IMR-90 (cell line): ENCODE data around the gene CAMK2B. TPM values are rescaled to one million over a fixed set of nuclear protein-coding genes. Genes with fewer than 3 reads are reported as not detected.
A peak's percentile ranks its signal among the peaks of the same experiment; 100 is the strongest.

Experiments
- ATAC-seq: fragments of 200-7000 bp; cut with Tn5 transposase; 2 replicates; pipeline ENCODE4 v1.9.1; 2020; ENCODE audit warnings: low read depth, mild to moderate bottlenecking, moderate library complexity
- BruUV-seq: library from RNA; stranded (reverse); fragments of 400-500 nt; replicated peaks from 2 replicates; lab custom pipeline; 2021; lab: Mats Ljungman, UMichigan
- CTCF ChIA-PET: fragments of 300-600 bp; formaldehyde crosslinking; extraction: SDS; loops from one replicate; lab custom pipeline; 2021; ENCODE audit warnings: antibody characterized with exemption; lab: Yijun Ruan, JAX
- POLR2A ChIA-PET: fragments of 300-600 bp; sonication (Branson Sonifier 250); formaldehyde crosslinking; loops from one replicate; lab custom pipeline; 2022; ENCODE audit warnings: antibody characterized with exemption; ENCODE audit not compliant: unreplicated experiment; lab: Charles Lee
- DNase-seq: peaks from one replicate; pipeline ENCODE4 v3.0.0; 2013
- H2AFZ ChIP-seq: replicated peaks from 2 replicates; pipeline ENCODE3; 2013; ENCODE audit warnings: low read length, mild to moderate bottlenecking; ENCODE audit not compliant: poor library complexity
- H2AK5ac ChIP-seq: 2 replicates; pipeline ENCODE4 v1.6.1; 2013; ENCODE audit warnings: low read depth, low read length, inconsistent platforms
- H2AK9ac ChIP-seq: replicated peaks from 2 replicates; pipeline ENCODE3; 2013; ENCODE audit warnings: mild to moderate bottlenecking, low read depth, low read length, moderate library complexity; ENCODE audit not compliant: poor library complexity
- H2BK120ac ChIP-seq: 2 replicates; pipeline ENCODE4 v1.6.1; 2013; ENCODE audit warnings: low read depth, low read length, inconsistent platforms
- H2BK15ac ChIP-seq: 3 replicates; pipeline ENCODE4 v1.6.1; 2013; ENCODE audit warnings: low read depth, low read length, inconsistent platforms
- H2BK20ac ChIP-seq: 2 replicates; pipeline ENCODE4 v1.6.1; 2013; ENCODE audit warnings: low read depth, mild to moderate bottlenecking, inconsistent platforms, low read length, moderate library complexity
- H2BK5ac ChIP-seq: 2 replicates; pipeline ENCODE4 v1.6.1; 2013; ENCODE audit warnings: mild to moderate bottlenecking, low read depth, low read length, inconsistent platforms; ENCODE audit not compliant: poor library complexity, severe bottlenecking
- H3K14ac ChIP-seq: replicated peaks from 2 replicates; pipeline ENCODE4 v1.6.1; 2013; ENCODE audit warnings: low read depth, low read length, inconsistent platforms
- H3K18ac ChIP-seq: 2 replicates; pipeline ENCODE4 v1.6.1; 2013; ENCODE audit warnings: low read depth, low read length, control low read depth
- H3K23ac ChIP-seq: 2 replicates; pipeline ENCODE4 v1.6.1; 2013; ENCODE audit warnings: low read depth, low read length, inconsistent platforms
- H3K27ac ChIP-seq: 2 replicates; pipeline ENCODE4 v1.5.1; 2013; ENCODE audit warnings: mild to moderate bottlenecking, control low read depth, low read length; ENCODE audit not compliant: insufficient read depth
- H3K27me3 ChIP-seq: 2 replicates; pipeline ENCODE4 v1.6.1; 2013; ENCODE audit warnings: low read length; ENCODE audit not compliant: control insufficient read depth, insufficient read depth
- H3K36me3 ChIP-seq: 2 replicates; pipeline ENCODE4 v1.6.1; 2013; ENCODE audit warnings: low read length, mixed read lengths; ENCODE audit not compliant: control insufficient read depth, insufficient read depth
- H3K4ac ChIP-seq: 2 replicates; pipeline ENCODE4 v1.6.1; 2013; ENCODE audit warnings: low read depth, low read length, inconsistent platforms
- H3K4me1 ChIP-seq: 2 replicates; pipeline ENCODE4 v1.6.1; 2013; ENCODE audit warnings: low read length, mixed read lengths; ENCODE audit not compliant: control insufficient read depth, insufficient read depth
- H3K4me2 ChIP-seq: 2 replicates; pipeline ENCODE4 v1.6.1; 2013; ENCODE audit warnings: low read depth, mild to moderate bottlenecking, control low read depth, low read length, moderate library complexity
- H3K4me3 ChIP-seq: 2 replicates; pipeline ENCODE4 v1.5.1; 2013; ENCODE audit warnings: low read depth, mild to moderate bottlenecking, control low read depth, low read length, moderate library complexity; ENCODE audit not compliant: insufficient read depth
- H3K56ac ChIP-seq: 2 replicates; pipeline ENCODE4 v1.6.1; 2013; ENCODE audit warnings: low read length, inconsistent platforms; ENCODE audit not compliant: insufficient read depth; ENCODE audit errors: extremely low read depth
- H3K79me1 ChIP-seq, 2 experiments: 2 replicates each; pipeline ENCODE4 v1.6.1; 2013; ENCODE audit warnings: low read length in 2 of 2, inconsistent platforms in 1 of 2, low read depth in 1 of 2
- H3K9ac ChIP-seq: 2 replicates; pipeline ENCODE4 v1.6.1; 2013; ENCODE audit warnings: low read depth, low read length, control low read depth
- H3K9me1 ChIP-seq: 2 replicates; pipeline ENCODE4 v1.6.1; 2013; ENCODE audit warnings: low read length, inconsistent platforms; ENCODE audit not compliant: insufficient read depth
- H3K9me3 ChIP-seq: 2 replicates; pipeline ENCODE4 v1.6.1; 2013; ENCODE audit warnings: low read length; ENCODE audit not compliant: control insufficient read depth, insufficient read depth
- H4K20me1 ChIP-seq: 2 replicates; pipeline ENCODE4 v1.6.1; 2013; ENCODE audit warnings: low read length, inconsistent platforms; ENCODE audit not compliant: insufficient read depth
- H4K5ac ChIP-seq: 2 replicates; pipeline ENCODE4 v1.6.1; 2013; ENCODE audit warnings: mild to moderate bottlenecking, low read depth, low read length, control low read depth
- H4K8ac ChIP-seq, 2 experiments: 2 replicates each; pipeline ENCODE4 v1.6.1; 2013; ENCODE audit warnings: low read depth in 2 of 2, low read length in 2 of 2, control low read depth in 1 of 2, inconsistent platforms in 1 of 2
- H4K91ac ChIP-seq: 2 replicates; pipeline ENCODE4 v1.6.1; 2013; ENCODE audit warnings: low read depth, low read length, inconsistent platforms; ENCODE audit not compliant: insufficient read depth
- BHLHE40 ChIP-seq: fragments of 150-350 bp; IDR thresholded peaks from 2 replicates; pipeline ENCODE4 v1.6.1; 2016; ENCODE audit warnings: mild to moderate bottlenecking, low read depth, low read length
- CEBPB ChIP-seq: IDR thresholded peaks from 2 replicates; pipeline ENCODE4 v1.6.1; 2012; ENCODE audit warnings: low read depth, low read length, improper control_type of control experiment
- CHD1 ChIP-seq: IDR thresholded peaks from 2 replicates; pipeline ENCODE4 v1.6.1; 2012; ENCODE audit warnings: low read depth, low read length, improper control_type of control experiment
- FOS ChIP-seq: fragments of 150-350 bp; IDR thresholded peaks from 2 replicates; pipeline ENCODE4 v1.6.1; 2016; ENCODE audit warnings: low read depth, low read length
- MAFK ChIP-seq: IDR thresholded peaks from 2 replicates; pipeline ENCODE4 v1.6.1; 2012; ENCODE audit warnings: low read depth, low read length, improper control_type of control experiment
- MAZ ChIP-seq: IDR thresholded peaks from 2 replicates; pipeline ENCODE4 v1.6.1; 2012; ENCODE audit warnings: low read depth, mild to moderate bottlenecking, low read length, improper control_type of control experiment, moderate library complexity, borderline replicate concordance
- MXI1 ChIP-seq: IDR thresholded peaks from 2 replicates; pipeline ENCODE4 v1.6.1; 2012; ENCODE audit warnings: low read depth, mild to moderate bottlenecking, low read length, moderate library complexity, borderline replicate concordance
- NFE2L2 ChIP-seq: fragments of 150-350 bp; IDR thresholded peaks from 2 replicates; pipeline ENCODE4 v1.6.1; 2016; ENCODE audit warnings: low read depth, mild to moderate bottlenecking, low read length
- RAD21 ChIP-seq: IDR thresholded peaks from 2 replicates; pipeline ENCODE4 v1.6.1; 2012; ENCODE audit warnings: low read length, improper control_type of control experiment
- RCOR1 ChIP-seq: IDR thresholded peaks from 2 replicates; pipeline ENCODE4 v1.6.1; 2012; ENCODE audit warnings: mild to moderate bottlenecking, low read length, improper control_type of control experiment; ENCODE audit not compliant: insufficient replicate concordance
- RFX5 ChIP-seq: IDR thresholded peaks from 2 replicates; pipeline ENCODE4 v1.8.0; 2012; ENCODE audit warnings: low read depth, mild to moderate bottlenecking, low read length, moderate library complexity
- SMC3 ChIP-seq: fragments of 150-350 bp; IDR thresholded peaks from 2 replicates; pipeline ENCODE4 v1.6.1; 2016; ENCODE audit warnings: low read depth, mild to moderate bottlenecking, antibody characterized with exemption, low read length, moderate library complexity
- WGBS, 2 experiments: methylation state at CpG; one replicate each; pipeline versions ENCODE4 v1.1.5 to v1.1.7; 2013; ENCODE audit warnings: missing lambda C conversion rate in 2 of 2; ENCODE audit not compliant: insufficient read length in 1 of 2; ENCODE audit errors: extremely low coverage in 2 of 2; 5-methylcytosine and 5-hydroxymethylcytosine counted together
- dilution Hi-C: fragments of 300-500 bp; cut with HindIII; formaldehyde crosslinking; loops from one replicate; pipeline ENCODE4 v1.14.3; 2018; ENCODE audit warnings: low sequenced_read_pairs; ENCODE audit not compliant: unreplicated experiment
- in situ Hi-C: fragments of 300-500 bp; cut with MboI; formaldehyde crosslinking; loops from 3 replicates; pipeline ENCODE4 v1.14.3; 2019; ENCODE audit warnings: low sequenced_read_pairs, inconsistent platforms, mixed read lengths
- intact Hi-C: fragments of 100-400 bp; cut with micrococcal nuclease; formaldehyde crosslinking; loops from 2 replicates; pipeline ENCODE4 v1.10.0; 2022
- polyA plus RNA-seq, 3 experiments: library from polyadenylated mRNA; depleted of rRNA; stranded (reverse); fragments of >200 nt; gene quantifications; 2 replicates each; pipeline ENCODE4 v1.2.3, GENCODE V29; 2012; ENCODE audit warnings: low replicate concordance in 1 of 3
- total RNA-seq: library from RNA; depleted of rRNA; stranded (reverse); fragments of >200 nt; gene quantifications from 2 replicates; pipeline ENCODE4 v1.2.3, GENCODE V29; 2012
- TF ChIP-seq, protein P1 (sequence below): fragments of 150-350 bp; IDR thresholded peaks from 2 replicates; pipeline ENCODE4 v1.6.1; 2016; ENCODE audit warnings: low read depth, mild to moderate bottlenecking, low read length, moderate library complexity, borderline replicate concordance
- TF ChIP-seq, protein P2 (sequence below): fragments of 150-350 bp; IDR thresholded peaks from 2 replicates; pipeline ENCODE4 v1.6.1; 2017; ENCODE audit warnings: mild to moderate bottlenecking, antibody characterized with exemption, low read length, low read depth
- TF ChIP-seq, protein P3 (sequence below): conservative IDR thresholded peaks from 2 replicates; pipeline ENCODE4 v1.5.1; 2012; ENCODE audit warnings: mild to moderate bottlenecking, low read depth, low read length, improper control_type of control experiment

Gene CAMK2B
- total and polyA plus RNA-seq, 2 of the 4 experiments (the other 2 are of a cell fraction) = 0.18 to 0.36 TPM

GRCh38 chr7:44258865-44259546 is 66.4 kb downstream of the CAMK2B start:
- H2AFZ ChIP-seq = peak overlapping the region; percentile 19
- TF ChIP-seq BHLHE40 (no peak), MXI1 (no peak), MAFK (no peak), CHD1 (no peak), MAZ (no peak), FOS (no peak), RCOR1 (no peak), NFE2L2 (no peak), CEBPB (no peak), RAD21 (no peak), SMC3 (no peak), RFX5 (no peak)
- TF ChIP-seq, protein P1, sequence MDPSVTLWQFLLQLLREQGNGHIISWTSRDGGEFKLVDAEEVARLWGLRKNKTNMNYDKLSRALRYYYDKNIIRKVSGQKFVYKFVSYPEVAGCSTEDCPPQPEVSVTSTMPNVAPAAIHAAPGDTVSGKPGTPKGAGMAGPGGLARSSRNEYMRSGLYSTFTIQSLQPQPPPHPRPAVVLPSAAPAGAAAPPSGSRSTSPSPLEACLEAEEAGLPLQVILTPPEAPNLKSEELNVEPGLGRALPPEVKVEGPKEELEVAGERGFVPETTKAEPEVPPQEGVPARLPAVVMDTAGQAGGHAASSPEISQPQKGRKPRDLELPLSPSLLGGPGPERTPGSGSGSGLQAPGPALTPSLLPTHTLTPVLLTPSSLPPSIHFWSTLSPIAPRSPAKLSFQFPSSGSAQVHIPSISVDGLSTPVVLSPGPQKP = no peak
- TF ChIP-seq, protein P2, sequence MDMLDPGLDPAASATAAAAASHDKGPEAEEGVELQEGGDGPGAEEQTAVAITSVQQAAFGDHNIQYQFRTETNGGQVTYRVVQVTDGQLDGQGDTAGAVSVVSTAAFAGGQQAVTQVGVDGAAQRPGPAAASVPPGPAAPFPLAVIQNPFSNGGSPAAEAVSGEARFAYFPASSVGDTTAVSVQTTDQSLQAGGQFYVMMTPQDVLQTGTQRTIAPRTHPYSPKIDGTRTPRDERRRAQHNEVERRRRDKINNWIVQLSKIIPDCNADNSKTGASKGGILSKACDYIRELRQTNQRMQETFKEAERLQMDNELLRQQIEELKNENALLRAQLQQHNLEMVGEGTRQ = no peak
- TF ChIP-seq, protein P3, sequence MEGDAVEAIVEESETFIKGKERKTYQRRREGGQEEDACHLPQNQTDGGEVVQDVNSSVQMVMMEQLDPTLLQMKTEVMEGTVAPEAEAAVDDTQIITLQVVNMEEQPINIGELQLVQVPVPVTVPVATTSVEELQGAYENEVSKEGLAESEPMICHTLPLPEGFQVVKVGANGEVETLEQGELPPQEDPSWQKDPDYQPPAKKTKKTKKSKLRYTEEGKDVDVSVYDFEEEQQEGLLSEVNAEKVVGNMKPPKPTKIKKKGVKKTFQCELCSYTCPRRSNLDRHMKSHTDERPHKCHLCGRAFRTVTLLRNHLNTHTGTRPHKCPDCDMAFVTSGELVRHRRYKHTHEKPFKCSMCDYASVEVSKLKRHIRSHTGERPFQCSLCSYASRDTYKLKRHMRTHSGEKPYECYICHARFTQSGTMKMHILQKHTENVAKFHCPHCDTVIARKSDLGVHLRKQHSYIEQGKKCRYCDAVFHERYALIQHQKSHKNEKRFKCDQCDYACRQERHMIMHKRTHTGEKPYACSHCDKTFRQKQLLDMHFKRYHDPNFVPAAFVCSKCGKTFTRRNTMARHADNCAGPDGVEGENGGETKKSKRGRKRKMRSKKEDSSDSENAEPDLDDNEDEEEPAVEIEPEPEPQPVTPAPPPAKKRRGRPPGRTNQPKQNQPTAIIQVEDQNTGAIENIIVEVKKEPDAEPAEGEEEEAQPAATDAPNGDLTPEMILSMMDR = no peak

More at GRCh38 chr7:44258865-44259546, 66.4 kb downstream of the CAMK2B start:
- Histone ChIP-seq H3K4me2 (no peak overlapping the region), H3K18ac (no peak overlapping the region), H3K9me3 (no peaks in the 10 kb centered on the region), H3K79me1 (no peaks in the 10 kb centered on the region), H4K5ac (no peak overlapping the region), H3K4ac (peak overlapping the region; percentile 78), H3K14ac (peak overlapping the region; percentile 47), H4K20me1 (peaks cover 6% of the 10 kb centered on the region), H4K8ac (peak overlapping the region in 1 of 2 experiments; percentile 71; a peak in 1 of 4 replicates), H3K4me1 (peaks cover 25% of the 10 kb centered on the region), H3K36me3 (no peaks in the 10 kb centered on the region), H3K27ac (no peak overlapping the region; the same call in 1 of the 2 replicates), H3K56ac (no peak overlapping the region), H3K27me3 (peaks cover 8% of the 10 kb centered on the region), H4K91ac (peak overlapping the region; percentile 61), H3K23ac (peak overlapping the region; percentile 61; the same call in 1 of the 2 replicates), H3K4me3 (no peak overlapping the region), H2BK5ac (peak overlapping the region; percentile 0), H3K9ac (no peak overlapping the region), H3K9me1 (peaks cover 28% of the 10 kb centered on the region), H2AK5ac (peak overlapping the region; percentile 96), H2BK120ac (peak overlapping the region; percentile 84), H2BK15ac (peak overlapping the region; percentile 1; the same call in 1 of the 3 replicates), H2AK9ac (peak overlapping the region; percentile 38), H2BK20ac (peak overlapping the region; percentile 89)
- POLR2A ChIA-PET = no interaction called here
- in situ Hi-C loops = no loop called here
- no peak for DNase-seq
- intact Hi-C loops = no loop called here
- peak; percentile 7; the same call in 1 of the 2 replicates for ATAC-seq
- dilution Hi-C loops = no loop called here
- BruUV-seq = no TSS peak
- CTCF ChIA-PET = no interaction called here
- 92% methylated on average over 10 of the region's 14 CpGs; no CpG with 5 or more reads in 1 of the 2 experiments for WGBS, 2 experiments
